Dermis microvascular lymphatic vessel endothelial cell (primary cell): ENCODE results near the gene BRD4. TPM values are rescaled to one million over a fixed set of nuclear protein-coding genes. Genes with fewer than 3 reads are reported as not detected.
"Not testable (repeated sequence)": the region's sequence is repeated elsewhere in the genome, so short reads cannot be mapped to it uniquely, and the experiment has no call there.

Experiments
- DNase-seq, 2 donors: peaks; one replicate each; pipeline versions ENCODE4 v3.0.0 to v3.0.0-alpha.2; 2010; ENCODE audit warnings: low read depth in 2 of 2
- total RNA-seq: library from RNA; depleted of rRNA; stranded (reverse); fragments of >200 nt; gene quantifications from 2 replicates; pipeline ENCODE4 v1.2.1, GENCODE V29; 2014

Gene BRD4
- total RNA-seq, 1 donor from 2014 or later = 7.4 TPM

- not testable (repeated sequence) for DNase-seq
Observed at GRCh38 chr19:15363048-15363447, 30.7 kb upstream of the BRD4 start.

DNA sequence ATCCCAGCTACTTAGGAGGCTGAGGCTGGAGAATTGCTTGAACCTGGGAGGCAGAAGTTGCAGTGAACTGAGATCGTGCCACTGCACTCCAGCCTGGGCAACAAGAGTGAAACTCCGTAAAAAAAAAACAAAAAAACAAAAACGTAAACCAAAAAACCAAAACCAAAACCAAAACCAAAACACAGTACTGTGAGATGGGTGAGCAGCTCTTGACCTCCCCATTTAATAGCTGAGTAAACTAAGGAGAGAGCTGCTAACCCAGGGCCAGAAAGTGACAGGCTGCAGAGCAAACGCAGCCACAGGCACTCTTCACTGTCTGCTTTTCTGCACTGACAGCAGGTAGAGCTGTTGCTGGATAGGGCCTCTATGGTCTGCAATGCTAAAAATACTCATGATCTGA is 27.7 kb upstream of the BRD4 start:
- DNase-seq = not testable (repeated sequence)

- DNase-seq = no peak
Observed at GRCh38 chr19:15358918-15359317, 26.6 kb upstream of the BRD4 start.

DNA sequence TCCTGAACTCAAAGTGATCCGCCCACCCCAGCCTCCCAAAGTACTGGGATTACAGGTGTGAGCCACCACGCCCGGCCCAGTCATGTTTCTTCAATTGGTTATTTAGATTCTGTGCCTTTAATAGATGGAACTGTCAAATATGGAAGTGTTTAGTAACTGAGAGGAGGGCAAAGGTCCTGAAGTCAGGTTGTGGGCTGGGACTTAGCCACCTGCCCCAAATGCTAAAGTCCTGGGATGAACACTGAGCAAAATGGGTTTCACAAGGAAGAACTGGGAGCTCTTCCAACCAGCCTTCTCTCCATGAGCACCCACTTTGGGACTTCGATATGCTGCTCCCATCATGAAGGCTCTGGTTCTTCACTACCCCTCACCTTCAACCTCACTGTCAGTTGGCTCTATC is 25.6 kb upstream of the BRD4 start:
- DNase-seq = no peak

GRCh38 chr19:15354566-15355296 is 22.4 kb upstream of the BRD4 start:
- no peak for DNase-seq

DNA sequence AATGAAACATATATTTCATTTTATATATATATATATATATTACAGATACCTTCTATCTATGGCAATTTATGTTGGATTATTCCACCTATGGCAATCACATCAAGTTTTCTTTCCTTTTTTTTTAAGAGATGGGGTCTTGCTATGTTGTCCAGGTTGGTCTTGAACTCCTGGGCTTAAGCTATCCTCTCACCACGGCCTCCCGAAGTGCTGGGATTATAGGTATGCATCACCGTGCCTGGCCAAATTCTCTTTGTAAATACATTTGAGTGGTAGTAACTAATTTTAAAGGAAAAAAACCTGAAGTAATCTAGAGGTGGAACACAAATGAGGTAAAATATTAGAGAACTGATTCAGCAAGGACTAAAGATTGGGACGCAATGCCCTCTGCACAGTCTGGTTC is 21.6 kb upstream of the BRD4 start:
- no peak for DNase-seq

GRCh38 chr19:15352535-15352934 is 20.2 kb upstream of the BRD4 start:
- DNase-seq = not testable (repeated sequence)

DNA sequence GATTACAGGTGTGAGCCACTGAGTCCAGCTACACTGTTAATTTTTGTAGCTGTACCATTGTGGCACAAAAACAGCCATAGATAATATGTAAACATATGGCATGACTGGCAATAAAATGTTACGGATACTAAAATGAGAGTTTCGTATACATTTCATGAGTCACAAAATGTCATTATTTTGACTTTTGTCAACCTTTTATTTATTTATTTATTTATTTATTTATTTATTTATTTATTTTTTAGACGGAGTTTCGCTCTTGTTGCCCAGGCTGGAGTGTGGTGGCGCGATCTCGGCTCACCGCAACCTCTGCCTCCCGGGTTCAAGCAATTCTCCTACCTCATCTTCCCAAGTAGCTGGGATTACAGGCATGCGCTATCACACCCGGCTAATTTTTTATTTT is 9.0 kb upstream of the BRD4 start:
- not testable (repeated sequence) for DNase-seq

GRCh38 chr19:15340086-15340485 is 7.7 kb upstream of the BRD4 start:
- no peak for DNase-seq

DNA sequence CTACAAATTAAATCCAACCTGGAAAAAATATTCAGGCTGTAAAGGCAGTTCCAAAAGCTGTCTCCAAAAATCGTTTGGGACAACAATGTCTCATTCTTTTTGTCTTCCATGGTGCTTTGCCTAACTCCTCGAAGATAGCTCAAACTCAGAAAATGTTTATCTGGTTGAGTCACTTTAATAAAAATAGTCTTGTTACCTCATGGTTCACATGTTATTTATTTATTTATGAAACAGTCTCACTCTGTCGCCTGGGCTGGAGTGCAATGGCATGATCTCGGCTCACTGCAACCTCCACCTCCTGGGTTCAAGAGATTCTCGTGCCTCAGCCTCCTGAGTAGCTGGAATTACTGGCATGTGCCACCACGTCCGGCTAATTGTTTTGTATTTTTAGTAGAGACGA is 4.9 kb upstream of the BRD4 start:
- DNase-seq = no peak

- DNase-seq = not testable (repeated sequence)
Observed at GRCh38 chr19:15335992-15336391, 3.7 kb upstream of the BRD4 start.

DNA sequence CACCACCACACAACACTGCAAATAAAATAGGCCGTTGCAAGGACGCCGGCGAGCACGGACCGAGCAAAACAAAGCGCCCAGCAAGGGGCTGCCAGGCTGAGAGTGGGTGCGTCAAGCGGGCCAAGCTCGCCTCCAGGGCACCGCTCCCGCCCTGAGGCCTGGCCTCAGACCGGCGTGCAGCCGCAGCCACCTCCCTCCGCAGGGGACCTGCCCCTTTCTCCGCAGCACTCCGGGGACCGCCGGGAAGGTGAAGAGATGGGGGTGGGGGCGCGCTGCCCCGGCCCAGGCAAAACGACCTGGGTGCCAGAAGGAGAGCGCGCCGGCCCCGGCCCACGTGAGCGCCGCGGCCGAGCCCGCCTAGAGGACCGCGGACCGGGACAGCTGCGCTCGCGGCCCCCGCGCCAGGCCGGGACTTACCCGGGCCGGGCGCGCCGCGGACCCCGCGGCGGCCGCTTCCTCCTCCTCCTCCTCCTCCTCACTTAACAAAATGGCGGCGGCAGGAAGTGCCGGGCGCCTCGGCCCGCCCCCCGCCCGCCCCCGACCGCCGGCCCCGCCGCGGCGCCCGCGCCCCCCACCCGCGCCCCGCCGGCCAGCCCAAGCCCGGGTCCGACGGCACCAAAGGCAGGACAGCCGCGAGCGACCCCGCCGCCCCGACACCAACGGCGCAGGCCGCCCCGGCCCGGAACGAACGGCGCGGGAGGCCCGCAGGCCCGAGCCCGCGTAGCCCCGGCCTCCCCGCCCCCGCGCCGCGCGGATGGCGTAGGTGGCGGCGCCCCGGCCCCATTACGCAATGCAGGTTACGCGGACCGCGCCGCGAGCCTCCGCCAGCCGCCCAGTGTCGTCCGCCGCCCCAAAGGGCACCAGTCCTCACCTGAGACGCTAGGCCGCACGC is 674 bp downstream of the BRD4 start:
- peak in 1 of 2 donors; percentile 50 for DNase-seq

DNA sequence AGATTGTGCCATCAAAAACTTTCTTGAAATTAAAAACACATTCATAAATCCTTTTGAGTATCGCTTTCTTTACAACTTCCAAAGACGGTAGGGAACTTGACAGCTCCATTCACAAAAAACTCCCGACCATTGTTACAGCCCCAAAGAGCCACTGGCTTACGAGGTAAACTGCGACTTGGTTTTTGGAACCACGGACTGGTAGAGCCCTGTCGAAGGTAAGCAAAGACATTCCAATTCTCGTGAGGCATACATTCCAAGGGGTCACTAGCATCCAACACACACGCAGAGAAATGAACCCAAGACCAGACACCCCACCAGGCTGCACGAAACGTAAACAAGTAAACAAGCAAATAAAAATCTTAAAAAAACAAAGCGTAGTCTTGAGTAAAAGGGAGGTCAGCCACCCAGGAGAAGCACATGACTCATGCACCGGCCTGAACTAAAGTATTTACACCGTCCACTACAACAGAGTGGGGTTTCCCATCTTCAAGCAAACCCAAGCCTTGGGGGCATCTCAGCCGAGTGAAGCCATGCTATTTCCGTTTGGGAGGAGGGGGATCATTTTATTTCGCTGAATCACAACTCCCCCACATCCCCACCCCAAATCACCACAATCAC is 1.4 kb downstream of the BRD4 start:
- peak in 1 of 2 donors; percentile 66 for DNase-seq

DNA sequence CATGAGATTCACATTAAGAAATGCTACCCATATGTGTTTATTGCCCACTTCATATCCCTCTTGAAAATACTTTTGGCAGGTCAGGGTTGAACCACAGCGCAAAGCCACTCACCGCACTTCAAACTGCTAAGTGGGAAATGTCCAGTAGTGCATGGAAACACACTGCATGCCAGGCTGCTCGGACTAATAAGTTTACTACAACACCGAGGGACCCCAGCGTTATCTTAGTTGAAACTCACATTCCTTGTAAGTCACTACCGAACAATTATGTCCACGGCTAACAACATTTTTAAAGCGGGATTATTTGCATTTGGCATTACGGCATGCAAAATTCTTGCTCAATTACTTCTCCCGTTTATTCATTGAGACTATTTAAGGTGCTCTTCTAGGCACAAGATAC is 4.0 kb downstream of the BRD4 start:
- DNase-seq = no peak

GRCh38 chr19:15324791-15325519 is 7.4 kb downstream of the BRD4 start:
- DNase-seq = no peak

DNA sequence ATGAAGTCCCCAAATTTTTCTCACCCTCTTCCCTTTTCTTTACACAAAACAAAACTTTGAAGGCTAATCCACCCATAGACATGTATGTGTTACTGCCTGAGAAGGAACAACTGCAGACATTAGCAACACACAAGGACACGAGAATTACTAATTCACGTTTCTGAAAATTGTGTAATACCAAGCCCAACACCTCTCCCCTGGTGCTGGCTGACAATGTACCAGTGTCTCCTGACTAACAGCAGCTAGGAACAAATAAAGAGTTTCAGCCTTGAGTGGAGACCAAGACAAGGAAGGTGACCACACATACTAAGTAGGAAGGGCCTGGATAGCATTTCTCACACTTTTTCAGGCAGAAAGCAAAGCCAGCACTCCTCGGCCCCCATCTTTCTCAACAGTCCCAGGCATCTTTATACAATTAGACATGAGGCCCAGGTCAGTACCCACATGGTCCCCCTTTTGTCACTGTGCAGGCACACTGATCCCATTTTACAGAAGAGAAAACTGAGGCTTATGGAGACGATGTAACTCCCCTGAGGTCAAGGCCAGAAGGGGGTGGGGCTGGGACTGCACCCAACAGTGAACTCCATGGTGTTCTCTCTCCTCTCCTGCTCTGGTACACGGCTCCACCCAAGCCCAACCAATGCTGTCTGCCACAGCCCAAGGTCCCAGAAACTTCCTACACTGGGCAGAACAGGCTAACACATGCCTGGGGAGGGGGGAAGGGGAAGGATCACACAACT is 8.7 kb downstream of the BRD4 start:
- no peak for DNase-seq

DNA sequence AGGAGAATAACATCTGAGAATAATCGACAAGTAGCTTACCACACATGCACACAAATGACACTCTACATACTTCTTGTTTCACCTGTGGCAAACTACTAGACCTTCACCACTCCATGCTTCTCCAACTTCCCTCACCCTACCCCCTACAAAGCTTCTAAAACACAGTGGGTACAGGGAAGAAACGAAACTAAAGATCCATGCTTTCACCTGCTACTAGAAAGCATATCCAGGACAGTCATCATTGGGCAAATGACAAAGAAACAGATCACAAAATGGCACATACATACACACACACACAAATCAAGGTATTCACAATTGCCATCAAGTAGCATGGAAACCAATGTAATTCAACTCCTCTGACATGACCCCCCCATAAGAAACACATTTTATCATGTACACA is 10.6 kb downstream of the BRD4 start:
- DNase-seq = no peak

GRCh38 chr19:15320116-15320515 is 12.2 kb downstream of the BRD4 start:
- DNase-seq = no peak

DNA sequence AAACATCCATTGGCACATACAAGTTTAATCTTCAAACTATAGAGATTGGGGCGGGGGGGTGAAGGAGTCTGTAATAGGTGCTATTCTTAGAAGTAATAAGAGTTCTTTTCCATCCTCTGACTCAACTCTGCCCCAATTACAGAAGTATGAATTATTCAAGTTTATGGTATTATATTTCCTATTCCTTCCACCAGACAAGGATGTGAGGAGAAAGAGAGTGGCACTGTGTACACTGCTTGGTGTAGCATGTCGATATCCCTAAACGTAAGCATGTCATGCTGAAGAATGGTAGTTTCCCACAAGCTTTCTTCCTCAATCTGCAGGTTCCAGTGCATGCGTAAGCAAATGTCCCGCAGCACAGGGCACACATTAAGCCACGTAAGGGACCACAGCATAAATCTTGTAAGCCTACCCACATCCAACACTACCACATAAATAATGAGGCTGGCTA is 14.1 kb downstream of the BRD4 start:
- no peak for DNase-seq

DNA sequence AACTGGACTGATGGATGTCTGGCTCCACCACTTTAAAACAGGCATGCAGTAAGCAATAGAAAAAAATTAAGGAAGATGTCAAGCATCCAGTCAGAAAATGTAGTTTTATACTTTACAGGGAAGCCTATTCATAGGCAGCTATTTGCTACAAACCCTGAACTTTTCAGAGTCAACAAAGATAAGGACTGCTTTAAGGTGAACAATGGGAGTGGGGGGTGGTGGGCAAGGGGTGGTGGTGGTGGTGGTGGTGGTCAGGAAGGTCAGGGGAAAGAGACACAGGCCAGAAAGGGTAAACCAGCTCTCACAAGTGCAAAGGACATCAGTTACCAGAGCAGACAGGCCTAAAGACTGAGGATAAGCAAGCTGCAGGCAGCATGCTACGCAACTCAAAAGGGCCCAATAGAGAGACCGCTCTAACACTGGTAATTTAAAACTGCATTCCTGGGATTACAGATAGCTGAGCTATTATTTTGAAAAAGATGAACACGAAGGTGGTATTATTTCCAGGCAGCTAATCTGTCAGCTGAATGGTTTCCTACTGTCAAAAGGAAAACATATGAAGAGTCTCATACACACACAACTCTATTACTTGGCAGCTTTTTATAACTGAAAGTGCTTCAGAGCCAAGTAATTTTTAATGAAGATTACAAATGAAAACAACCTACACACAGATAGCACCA is 14.8 kb downstream of the BRD4 start:
- DNase-seq = peak in 1 of 2 donors; percentile 21
